CD4-positive, alpha-beta T cell treated with Interleukin-4 for 1 hour (primary cell): ENCODE measurements around the gene ASIC4.

ENCODE experiments used
- DNase-seq, 2 donors: peaks; one replicate each; pipeline ENCODE4 v3.0.0-alpha.2; 2020 to 2022

The ASIC4 gene

DNA sequence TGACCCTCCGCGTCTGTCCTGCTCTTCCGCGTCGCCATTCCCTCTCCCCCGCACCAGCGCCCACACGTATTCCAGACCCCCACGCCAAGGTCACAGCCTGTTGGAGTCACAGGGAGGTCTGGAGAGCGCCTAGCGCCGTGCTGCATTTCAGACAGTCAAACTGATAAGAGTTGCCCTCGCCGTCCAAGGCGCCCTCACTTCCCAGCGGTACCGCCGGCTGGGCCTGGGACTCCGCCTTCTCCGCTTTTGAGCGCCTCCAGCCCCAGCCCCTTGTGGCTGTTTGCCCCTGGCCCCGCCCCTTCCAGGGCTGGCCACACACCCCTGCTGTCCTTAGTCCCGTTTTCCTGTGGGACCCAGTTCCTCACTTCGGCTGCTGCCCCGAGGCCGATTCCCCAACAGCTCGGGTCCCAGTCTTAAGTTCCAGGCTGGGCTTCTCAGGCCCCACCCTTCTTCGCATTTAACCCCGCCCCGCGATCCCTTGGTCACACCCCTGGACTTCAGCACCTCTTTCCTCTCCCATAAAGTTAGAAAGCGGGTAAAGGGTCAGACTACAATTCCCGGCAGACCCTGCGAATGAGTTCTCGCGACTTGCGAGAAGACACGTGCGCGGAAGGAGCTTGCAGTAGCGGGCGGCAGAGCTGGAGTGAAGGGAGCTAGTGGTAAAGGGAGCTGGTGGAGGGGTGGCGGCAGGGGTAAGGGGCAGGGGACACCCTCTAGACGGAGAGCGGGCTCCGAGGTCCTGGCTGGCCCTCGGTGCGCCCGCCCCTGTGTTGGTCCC, 15.8 kb upstream of the ASIC4 start, which contains the start of gene GMPPA:
GMPPA (plus strand) TSS at position 612 of the 778 bp plus-strand sequence. CDS start 1,085 bp downstream, outside the sequence.
- peak; percentile 97 for DNase-seq

DNA sequence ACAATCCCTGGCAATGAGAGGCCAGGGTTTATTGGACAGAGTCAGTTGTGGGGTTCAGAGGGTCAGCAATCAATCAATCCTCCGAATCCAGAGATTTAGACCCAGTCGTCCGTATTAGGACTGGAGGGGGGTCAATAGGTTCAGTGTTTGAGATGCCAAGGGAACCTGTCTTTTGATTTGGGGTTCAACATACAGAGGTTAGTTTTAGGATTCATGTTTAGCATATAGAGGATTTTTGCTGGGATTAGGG, 15.3 kb upstream of the ASIC4 start:
- DNase-seq = no peak

DNA sequence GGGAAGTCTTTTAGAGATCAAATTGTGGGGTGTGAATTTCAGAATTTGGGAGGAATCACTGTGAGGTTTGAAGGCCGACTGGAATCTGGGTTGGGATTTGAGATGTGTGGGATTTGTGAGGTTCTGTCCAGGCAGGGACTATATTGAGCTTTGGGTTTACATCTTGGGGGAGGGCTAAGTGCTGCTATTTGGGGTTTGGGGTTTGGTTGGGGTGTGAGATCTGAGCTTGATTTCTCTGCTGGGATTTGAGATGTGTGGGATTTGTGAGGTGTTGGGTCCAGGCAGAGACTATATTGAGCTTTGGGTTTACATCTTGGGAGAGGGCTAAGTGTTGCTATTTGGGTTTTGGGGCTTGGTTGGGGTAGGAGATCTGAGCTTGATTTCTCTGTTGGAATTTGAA, 14.7 kb upstream of the ASIC4 start:
- DNase-seq = no peak

DNA sequence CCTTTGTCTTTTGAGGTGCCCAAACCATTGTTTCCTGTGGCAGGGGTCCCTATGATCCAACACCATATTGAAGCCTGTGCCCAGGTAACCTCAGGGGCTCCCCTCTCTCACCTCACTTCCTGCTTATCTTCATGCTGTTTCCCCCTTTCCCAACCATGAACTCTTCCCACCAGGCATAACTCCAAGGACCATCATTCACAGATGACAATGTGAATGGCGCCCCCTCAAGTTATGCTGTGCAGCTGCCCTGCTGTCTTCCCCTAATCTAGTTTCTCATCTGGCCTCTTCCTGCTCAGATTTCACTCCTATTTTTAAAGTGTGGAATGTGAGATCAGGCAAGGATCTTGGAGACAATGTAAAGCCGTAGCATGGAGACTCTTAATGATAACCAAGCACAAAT, 14.1 kb upstream of the ASIC4 start:
- no peak for DNase-seq

DNA sequence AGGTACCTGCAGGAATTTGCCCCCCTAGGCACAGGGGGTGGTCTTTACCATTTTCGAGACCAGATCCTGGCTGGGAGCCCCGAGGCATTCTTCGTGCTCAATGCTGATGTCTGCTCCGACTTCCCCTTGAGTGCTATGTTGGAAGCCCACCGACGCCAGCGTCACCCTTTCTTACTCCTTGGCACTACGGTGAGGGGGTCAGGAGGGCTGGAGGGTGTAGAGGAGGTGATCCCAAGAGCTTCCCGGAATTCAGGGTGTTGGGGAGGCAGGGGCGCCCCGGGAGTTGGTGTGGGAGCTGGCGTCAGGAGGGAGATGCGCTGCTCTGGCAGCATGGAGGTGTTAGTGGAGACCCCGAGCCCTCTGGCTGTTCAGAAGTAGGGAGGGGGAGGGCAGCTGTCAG, 12.4 kb upstream of the ASIC4 start:
- no peak for DNase-seq

DNA sequence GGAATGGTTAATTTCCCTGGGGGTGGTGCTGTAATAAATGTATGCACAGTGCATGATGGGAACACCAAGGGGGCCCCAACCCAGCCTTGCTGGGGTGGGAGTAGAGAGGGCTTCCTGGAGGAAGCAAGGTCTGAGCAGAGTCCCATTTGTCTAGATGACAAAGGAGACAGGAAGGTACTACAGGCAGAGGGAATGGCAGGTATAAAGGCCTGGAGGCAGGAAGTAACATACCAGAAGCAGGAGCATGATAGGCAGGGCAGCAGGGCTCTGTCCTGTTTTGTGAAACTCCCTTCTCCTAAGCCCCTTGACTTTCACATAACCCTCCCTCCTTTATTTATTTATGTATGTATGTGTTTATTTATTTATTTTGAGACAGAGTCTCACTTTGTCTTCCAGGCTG, 11.7 kb upstream of the ASIC4 start:
- no peak for DNase-seq

DNA sequence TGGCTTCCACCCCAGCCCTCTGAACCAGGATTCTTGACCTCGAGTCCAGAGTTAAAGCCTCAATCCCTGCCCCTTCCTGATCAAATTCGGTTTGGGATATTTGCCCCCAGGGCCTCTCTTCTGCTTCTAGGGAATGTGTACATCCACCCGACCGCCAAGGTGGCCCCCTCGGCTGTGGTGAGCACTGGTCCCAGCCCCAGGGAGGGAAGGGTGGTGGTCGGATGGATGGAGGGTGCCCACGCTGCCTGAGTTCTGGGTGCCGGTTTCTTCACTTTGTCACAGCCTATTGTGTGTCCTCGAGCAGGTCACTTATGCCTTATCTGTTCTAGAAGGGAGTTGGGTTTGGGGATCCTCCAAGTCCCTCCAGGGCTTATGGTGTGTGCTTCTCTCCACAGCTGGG, 8.7 kb upstream of the ASIC4 start:
- DNase-seq = no peak

DNA sequence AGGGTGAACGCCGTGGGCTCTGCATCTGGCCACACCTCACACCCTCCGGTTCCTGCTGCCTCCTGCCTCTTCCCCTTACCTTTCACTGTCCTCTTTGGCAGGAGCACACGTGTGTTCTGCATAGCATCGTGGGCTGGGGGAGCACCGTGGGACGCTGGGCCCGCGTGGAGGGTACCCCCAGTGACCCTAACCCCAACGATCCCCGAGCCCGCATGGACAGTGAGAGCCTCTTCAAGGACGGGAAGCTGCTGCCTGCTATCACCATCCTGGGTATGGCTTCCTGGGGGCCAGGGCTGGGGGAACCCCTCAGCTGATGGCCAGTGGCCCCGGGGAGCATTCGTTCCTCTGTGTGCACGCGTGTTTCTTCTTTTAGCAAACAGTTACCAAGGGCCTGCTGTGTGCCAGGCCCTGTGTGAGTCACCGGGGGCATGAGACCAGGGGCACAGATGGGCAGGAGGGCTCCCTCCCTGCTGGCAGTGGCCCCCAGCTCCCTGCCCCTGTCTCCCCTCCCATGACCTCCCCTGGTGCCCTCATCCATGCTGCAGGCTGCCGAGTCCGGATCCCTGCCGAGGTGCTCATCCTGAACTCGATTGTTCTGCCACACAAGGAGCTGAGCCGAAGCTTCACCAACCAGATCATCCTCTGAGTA, 8.0 kb upstream of the ASIC4 start:
- no peak for DNase-seq

DNA sequence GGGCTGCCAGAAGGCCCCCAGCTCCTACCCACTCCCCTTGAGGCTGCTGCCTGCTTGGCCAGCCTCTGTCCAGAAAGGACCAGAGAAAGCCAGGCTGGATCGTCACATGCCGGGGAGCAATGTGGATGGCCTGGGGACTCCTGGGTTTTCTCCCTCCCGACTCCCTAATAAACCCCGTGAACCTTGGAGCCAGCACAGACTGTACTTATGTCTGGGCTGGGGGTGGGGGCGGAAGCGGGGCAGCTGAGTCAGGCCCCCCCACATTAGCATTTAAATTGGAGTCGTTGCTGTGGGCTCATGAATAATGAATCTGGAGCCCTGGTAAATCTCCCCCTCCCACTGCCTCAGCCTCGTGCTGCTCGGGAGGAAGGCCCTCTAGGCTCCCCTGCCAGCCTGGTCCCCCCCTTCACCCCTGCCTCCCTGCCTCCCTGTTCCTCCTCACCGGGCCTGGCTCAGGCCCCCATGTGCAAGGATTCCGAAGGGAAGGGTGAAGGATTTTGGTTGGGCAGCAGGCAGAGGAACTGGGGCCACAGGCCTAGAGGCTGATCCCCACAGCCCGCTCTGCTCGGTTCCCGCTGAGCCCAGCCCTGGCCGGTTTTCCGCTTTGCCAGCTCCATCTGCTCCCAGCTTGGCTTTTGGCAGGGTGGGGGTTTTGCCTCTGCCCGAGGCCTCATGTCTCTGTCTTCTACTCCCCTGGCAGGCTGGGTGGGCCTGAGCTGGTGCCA, 7.3 kb upstream of the ASIC4 start:
- DNase-seq = no peak

DNA sequence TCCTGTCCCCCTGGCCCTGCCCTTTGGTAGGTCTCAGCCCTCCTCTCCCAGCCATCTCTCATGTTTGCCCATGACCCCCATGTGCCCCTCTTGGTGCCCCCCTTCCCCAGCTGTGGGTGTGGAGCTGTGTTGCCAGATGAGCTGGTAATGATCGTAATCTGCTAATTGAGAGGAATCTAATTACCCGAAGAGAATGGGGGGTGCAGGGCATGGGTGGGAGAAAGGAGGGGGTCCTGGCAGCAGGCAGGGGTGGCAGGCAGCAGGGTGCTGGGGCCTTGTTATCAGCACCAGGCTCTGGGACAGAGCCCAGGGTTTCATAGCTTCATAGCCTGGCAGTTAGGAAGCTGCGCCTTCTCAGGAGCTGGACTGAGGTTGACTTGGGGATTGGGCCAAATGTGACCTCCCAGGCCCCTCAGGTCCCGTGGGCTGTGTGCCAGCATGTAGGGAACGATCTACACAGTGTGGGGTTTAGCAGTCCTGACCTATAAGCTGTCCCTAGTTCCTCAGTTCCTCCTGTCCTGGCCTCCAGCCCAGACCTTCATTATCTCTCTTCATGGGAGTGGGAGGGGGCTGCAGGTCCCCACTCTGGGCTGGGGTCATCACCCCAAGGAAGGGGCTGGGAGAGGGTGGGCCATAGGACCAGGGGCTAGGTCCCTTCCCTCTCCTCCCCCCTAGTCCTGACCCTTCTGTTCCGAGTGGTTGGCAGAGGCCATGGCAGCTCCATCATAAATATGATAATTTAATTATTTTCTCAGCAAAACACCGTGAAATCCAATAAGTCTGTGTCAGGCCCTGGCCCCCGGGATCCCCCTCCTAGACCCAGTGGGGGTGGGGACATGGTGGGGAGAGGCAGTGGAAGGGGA, 6.5 kb upstream of the ASIC4 start:
- DNase-seq = no peak

DNA sequence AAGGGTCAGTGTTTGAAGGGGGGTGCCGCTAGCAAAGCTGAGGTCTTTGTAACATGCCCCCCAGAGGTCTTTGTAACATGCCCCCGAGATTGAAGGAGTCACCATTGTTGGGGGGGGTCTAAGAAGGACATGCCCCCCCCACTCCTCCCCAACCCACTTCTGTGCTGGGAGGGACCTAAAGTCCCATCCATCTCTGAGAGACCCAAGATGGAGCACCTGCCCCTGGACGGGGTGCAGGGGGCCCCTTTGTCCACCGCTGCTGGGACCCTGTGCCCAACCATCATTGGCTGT, 5.9 kb upstream of the ASIC4 start:
- no peak for DNase-seq

DNA sequence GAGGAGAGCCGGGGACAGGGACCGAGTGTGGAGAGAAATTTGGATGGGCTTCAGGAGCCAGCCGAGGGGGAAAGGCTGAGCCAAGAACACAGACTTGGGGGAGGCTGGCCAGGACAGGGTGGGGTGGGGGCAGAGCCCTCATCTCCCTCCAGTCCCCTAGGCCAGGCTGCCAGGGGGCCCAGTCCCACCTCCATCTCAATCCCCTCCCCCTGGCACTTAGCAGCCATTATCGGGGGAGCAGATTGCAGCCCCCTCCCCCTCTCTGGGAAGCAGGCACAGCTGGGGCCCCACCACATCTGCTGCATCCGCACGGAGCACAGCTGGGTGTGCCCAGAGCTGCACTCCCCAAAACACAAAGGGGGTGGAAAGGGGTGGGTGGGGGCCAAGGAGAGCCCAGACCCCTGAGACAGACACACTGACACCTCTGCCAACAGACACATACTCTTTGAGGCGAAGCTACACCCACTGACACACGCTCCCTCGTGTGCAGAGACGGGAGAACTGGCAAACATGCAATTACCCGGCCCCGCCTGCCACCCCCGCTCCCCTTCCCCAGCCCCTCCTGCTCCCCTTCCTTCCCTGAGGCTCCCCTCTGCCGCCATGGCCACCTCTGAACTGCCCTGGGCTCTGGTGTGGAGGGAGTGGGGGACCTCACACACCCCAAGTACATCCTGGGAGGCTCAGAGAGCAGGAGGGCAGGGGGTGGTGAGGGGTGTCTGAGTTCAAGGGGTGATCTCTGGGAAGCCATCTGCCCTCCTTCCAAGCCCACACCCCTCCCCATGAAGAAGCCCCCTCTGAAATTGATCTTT, 5.1 kb upstream of the ASIC4 start:
- DNase-seq = no peak

DNA sequence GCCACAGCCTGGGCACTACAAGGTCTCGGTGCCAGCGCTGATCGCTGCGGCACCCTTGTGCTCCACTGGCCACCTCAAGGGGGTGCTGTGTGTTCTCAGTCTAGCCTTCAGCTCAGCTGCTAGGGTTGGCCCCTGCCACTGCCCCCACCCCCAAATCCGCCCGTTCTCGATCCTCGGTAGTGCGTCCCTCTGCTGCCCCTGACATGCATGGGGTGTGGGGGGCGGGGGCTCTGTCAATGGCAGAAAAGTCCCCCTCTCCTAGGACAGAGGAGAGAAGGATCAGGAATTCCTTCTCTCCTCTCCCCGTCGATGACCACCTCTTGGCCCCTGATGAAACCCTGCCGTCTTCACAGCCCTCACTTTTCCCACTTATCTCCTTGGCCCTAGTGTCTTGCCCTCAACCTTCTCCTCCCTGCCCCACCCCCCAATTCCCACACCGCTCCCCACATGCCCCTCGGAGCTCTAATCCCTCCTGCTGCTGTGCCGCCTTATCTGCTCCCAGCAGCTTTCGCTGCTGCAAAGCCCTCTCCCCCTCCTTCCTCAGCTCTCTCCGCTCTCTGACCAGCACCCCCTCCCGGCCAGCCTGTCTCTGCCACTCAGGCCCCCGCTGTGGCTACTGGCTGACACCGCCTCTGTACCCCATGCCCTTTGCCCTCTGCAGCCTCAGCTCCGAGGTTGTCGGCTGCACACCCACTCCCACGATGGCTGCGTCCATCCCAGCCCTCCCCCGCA, 4.3 kb upstream of the ASIC4 start:
- peak; percentile 38 to 39 for DNase-seq

DNA sequence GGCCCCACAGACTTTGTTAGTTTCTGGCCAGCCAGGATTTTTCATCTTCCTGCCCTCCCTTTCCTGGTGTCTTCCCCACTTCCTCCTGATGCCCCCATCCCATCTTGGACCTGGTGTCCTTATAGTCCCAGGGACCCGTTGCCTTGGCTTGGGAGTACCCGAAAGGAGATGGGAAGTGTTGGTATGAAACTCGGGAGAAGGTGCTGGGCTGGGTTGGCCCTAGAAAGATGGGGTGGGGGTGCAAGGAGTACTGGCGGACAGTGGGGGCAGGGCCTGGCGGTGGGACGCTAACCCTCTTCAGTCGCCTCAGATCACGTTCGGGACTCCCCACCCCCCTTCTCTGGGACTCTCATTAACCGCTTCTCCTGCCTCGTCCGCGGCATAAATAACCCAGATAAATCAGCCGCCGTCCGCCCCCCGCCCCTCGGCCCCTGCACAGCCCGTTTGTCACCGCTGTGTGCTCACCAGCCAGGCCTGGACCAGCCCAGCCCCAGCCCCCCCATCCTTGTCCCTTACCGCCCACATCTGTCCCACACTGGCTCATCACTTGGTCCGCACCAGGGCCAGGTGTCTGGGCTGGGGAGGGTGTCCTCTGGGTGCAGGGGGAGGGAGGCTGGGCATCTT, 3.7 kb upstream of the ASIC4 start:
- DNase-seq = no peak

DNA sequence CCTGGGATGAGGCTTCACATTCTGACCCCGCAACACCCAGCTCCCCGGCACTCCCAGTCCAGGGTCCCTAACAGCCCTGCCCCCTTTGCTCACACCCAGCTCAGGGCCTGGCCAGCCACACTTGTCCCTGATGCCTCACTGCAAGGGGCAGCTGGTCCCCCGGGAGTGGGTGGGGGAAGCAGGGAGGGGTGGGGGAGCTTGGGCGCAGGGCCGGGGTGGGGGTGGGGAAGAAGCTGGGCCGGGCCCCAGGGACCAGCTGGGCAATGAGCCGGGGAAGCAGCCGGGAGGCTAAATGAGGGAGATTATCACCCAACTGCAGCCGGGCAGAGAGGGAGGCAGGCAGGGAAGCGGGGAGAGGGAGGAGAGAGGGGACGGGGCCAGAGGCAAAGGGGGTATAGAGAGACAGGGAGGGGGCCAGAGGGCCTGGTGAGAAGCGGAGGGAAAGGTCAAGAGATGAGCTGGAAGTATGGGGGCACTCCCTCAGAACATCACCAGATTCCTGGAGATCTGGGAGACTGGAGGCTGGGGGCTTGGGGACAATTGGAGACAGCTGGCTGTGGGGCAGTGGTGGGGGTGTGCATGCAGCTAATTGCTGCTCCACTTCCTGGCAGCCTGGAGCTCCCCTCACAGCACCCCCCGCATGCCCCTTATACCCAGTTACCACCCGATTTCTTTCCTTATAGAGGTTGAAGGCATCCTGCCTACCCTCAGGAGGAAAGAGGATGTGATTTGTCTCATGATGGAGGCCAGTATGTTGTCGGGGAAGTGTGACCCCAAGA, 2.5 kb upstream of the ASIC4 start:
- DNase-seq = no peak

DNA sequence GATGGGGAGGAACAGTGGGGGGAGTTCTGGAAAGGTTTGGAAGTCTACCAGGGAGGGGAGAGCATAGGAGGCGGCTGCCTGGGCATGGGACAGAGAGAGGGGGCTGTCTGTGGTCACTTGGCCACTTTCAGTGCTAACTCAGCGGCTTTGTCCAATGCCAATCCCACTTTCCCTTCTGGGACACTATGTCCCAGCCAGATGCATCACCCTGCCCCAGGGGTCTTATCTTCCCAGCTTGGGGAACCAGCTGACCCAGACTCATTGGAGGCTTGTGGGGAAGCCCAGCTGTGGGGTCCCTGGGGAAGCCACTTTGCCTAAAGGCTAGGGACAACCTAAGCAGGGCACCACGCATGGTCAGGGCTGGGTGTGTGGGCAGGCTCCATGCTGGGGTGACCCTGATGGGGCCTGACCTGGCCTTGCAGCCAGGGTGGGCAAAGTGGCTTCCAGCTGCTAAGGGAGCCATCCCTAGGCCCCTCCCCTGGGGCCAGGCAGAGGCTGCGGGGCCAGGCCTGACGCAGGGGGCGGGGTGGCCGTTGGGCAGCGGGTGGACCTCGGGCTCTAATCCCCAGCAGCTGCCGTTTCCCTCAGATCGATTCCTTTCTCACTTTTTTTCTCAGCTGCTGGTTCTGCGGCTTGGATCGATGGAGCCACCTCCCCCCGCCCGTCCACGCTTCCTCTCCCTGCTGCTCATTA, 1.6 kb upstream of the ASIC4 start:
- no peak for DNase-seq

DNA sequence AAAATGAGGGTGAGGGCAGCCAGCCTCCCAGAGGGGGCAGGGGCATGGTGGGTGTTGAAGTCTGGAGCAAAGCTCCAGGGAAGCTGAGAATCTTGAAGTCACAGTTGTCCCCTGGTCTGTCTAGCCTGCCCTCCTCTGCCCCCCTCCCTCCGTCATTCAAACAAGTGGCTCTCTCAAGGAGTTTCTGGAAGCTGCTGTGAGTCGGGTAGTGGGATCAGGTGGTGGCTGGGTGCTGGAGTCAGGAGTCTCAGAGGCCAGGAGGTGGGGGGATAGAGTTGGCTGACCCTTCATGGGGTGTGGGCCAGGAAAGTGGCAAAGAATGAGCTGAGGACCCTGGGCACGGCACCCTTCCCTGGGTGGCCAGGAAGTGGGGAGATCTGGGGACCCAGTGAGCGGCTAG, 495 bp upstream of the ASIC4 start:
- DNase-seq = no peak

DNA sequence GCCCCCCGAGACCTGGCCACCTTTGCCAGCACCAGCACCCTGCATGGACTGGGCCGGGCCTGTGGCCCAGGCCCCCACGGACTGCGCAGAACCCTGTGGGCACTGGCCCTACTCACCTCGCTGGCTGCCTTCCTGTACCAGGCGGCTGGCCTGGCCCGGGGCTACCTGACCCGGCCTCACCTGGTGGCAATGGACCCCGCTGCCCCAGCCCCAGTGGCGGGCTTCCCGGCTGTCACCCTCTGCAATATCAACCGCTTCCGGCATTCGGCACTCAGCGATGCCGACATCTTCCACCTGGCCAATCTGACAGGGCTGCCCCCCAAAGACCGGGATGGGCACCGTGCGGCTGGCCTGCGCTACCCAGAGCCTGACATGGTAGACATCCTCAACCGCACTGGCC, 554 bp downstream of the ASIC4 start:
- DNase-seq = no peak

DNA sequence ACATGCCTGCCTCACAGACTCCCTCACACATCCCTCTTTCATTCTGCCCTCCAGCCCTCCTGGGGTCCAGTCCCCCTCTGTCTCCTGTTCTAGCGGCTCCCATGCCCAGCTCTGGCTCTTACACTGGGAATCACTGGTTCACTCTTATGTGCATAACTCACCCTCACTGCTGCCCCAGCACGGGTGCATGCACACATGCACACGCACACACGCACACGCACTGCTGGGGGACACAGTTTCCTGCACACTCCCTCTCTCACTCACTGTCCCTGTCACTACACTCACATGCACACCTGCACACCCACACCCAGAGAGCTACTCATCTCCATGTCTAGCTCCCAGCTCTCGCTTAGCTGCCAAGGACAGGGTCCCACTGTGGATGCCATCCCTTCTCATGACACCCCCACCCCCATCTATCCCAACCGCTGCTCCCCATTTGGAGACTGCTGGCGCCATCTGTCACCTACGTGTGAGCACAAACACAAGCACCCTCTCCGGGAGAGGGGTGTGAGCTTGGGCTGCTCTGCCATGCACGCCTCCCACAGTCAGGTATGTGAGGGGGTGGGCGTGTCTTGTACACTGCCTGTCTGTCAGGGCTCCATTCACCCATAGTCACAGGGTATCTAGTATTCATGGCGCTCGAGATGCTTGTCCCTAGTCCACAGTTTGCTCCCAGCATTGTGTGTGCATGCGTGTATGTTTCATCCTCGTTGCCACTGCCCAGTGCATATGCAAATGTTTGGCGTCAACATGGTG, 1.8 kb downstream of the ASIC4 start:
- DNase-seq = no peak
